ENCODE data around the gene JAGN1. TPM values are rescaled to one million over a fixed set of nuclear protein-coding genes. Genes with fewer than 3 reads are reported as not detected.
"Not testable (repeated sequence)": the region's sequence is repeated elsewhere in the genome, so short reads cannot be mapped to it uniquely, and the experiment has no call there.

JAGN1 gene
- total RNA-seq, 4 donors from 2014 or later = 24.7 to 40.8 (median 33.3) TPM

GRCh38 chr3:9869955-9870354 is 20.5 kb upstream of the JAGN1 start:
- Histone ChIP-seq H3K4me1 (peaks cover 0 to 6% (median 0%) of the 10 kb centered on the region in 3 donors), H3K9me3 (no peaks in the 10 kb centered on the region), H3K4me3 (no peak overlapping the region), H3K36me3 (no peaks in the 10 kb centered on the region), H3K27ac (no peak overlapping the region), H3K27me3 (no peaks in the 10 kb centered on the region)
- 75% methylated on average over 2 of the region's 5 CpGs; no CpG with 5 or more reads in 1 of the 2 donors for WGBS, 2 donors
- no peak for TF ChIP-seq POLR2A (IDR thresholded peaks at IDR 0.05)
- TF ChIP-seq, protein P1, sequence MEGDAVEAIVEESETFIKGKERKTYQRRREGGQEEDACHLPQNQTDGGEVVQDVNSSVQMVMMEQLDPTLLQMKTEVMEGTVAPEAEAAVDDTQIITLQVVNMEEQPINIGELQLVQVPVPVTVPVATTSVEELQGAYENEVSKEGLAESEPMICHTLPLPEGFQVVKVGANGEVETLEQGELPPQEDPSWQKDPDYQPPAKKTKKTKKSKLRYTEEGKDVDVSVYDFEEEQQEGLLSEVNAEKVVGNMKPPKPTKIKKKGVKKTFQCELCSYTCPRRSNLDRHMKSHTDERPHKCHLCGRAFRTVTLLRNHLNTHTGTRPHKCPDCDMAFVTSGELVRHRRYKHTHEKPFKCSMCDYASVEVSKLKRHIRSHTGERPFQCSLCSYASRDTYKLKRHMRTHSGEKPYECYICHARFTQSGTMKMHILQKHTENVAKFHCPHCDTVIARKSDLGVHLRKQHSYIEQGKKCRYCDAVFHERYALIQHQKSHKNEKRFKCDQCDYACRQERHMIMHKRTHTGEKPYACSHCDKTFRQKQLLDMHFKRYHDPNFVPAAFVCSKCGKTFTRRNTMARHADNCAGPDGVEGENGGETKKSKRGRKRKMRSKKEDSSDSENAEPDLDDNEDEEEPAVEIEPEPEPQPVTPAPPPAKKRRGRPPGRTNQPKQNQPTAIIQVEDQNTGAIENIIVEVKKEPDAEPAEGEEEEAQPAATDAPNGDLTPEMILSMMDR (IDR thresholded peaks at IDR 0.05) = no peak
- DNase-seq = no peak
- intact Hi-C loops (cut with DNase I) = no loop called here

DNA sequence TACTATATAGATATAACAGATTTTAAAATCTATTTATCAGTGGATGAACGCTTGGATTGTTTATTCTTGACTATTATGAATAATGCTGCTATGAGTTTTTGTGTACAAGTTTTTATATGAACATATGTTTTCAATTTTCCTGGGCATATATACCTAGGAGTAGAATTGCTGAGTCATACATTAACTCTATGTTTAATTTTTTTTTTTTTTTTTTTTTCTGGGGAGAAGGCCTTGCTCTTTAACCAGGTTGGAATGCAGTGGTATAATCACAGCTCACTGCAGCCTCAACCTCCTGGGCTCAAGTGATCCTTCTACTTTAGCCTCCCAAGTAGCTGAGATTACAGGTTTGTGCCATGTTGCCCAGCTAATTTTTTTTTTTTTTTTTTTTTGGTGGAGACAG is 19.4 kb upstream of the JAGN1 start:
- H3K36me3 ChIP-seq = no peaks in the 10 kb centered on the region
- no peak for TF ChIP-seq POLR2A (IDR thresholded peaks at IDR 0.05)
- TF ChIP-seq, protein P1 (IDR thresholded peaks at IDR 0.05) = no peak
- intact Hi-C loops (cut with DNase I) = no loop called here
- no peak overlapping the region for H3K27ac ChIP-seq
- 45 to 70% methylated on average over 1 of the region's 1 CpG for WGBS, 2 donors
- H3K27me3 ChIP-seq = no peaks in the 10 kb centered on the region
- no peaks in the 10 kb centered on the region for H3K9me3 ChIP-seq
- H3K4me3 ChIP-seq = no peak overlapping the region
- H3K4me1 ChIP-seq = no peaks in the 10 kb centered on the region
- no peak for DNase-seq

GRCh38 chr3:9872067-9872466 is 18.3 kb upstream of the JAGN1 start:
- 93 to 95% methylated on average over 5 of the region's 5 CpGs for WGBS, 2 donors

GRCh38 chr3:9875448-9875847 is 15.0 kb upstream of the JAGN1 start:
- DNase-seq = no peak
- intact Hi-C loops (cut with DNase I) = no loop called here
- TF ChIP-seq, protein P1 (IDR thresholded peaks at IDR 0.05) = no peak
- TF ChIP-seq POLR2A (IDR thresholded peaks at IDR 0.05) = no peak
- H3K9me3 ChIP-seq = no peaks in the 10 kb centered on the region
- no peaks in the 10 kb centered on the region for H3K36me3 ChIP-seq
- no peaks in the 10 kb centered on the region for H3K4me1 ChIP-seq
- H3K27ac ChIP-seq = no peak overlapping the region
- no peak overlapping the region for H3K4me3 ChIP-seq
- H3K27me3 ChIP-seq = no peaks in the 10 kb centered on the region

More at GRCh38 chr3:9872067-9872466, 18.3 kb upstream of the JAGN1 start:
- DNase-seq; H3K9me3 ChIP-seq; H3K36me3 ChIP-seq; H3K27ac ChIP-seq; H3K4me1 ChIP-seq; H3K4me3 ChIP-seq; intact Hi-C loops (cut with DNase I); H3K27me3 ChIP-seq: not testable (repeated sequence)

- H3K4me3 ChIP-seq; intact Hi-C loops (cut with DNase I); H3K4me1 ChIP-seq; DNase-seq; H3K27ac ChIP-seq; H3K36me3 ChIP-seq; H3K9me3 ChIP-seq; H3K27me3 ChIP-seq: not testable (repeated sequence)
- WGBS, 2 donors = 63 to 85% methylated on average over 2 to 3 of the region's 4 CpGs
Observed at GRCh38 chr3:9876255-9876654, 14.2 kb upstream of the JAGN1 start.

DNA sequence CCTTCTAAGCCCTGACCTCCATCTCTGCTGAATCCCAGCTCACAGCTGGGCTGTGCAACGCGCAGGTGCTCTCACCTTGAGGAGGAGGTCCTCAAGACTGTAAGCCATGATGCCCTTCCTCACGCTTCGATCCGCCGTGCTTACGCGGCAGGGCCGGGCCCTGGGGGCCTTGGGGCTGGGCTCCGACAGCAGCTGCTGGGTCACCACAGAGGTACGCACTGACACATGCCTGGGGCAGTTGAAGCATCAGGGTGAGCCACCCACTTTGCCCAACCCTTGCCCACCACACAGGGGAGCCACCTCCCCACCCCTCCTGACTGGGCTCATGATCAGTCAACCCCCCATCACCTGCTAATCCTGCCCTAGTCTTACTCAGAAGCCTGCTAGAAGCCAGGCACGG is 13.4 kb upstream of the JAGN1 start:
- Histone ChIP-seq H3K27ac (no peak overlapping the region), H3K36me3 (no peaks in the 10 kb centered on the region), H3K9me3 (no peaks in the 10 kb centered on the region), H3K4me1 (no peaks in the 10 kb centered on the region), H3K27me3 (no peaks in the 10 kb centered on the region), H3K4me3 (no peak overlapping the region)
- TF ChIP-seq, protein P1 (IDR thresholded peaks at IDR 0.05) = no peak
- no peak for TF ChIP-seq POLR2A (IDR thresholded peaks at IDR 0.05)
- intact Hi-C loops (cut with DNase I) = no loop called here
- DNase-seq = no peak
- 88 to 95% methylated on average over 11 of the region's 12 CpGs for WGBS, 2 donors
